NCI-H1694 treated with DMSO at 0.1 percent for 48 hours (cell line): ENCODE results near the gene GTF3C1.

ENCODE experiments used
- DNase-seq: peaks from one replicate; lab custom pipeline; 2025; lab: John Stamatoyannopoulos, UW

The GTF3C1 gene

DNA sequence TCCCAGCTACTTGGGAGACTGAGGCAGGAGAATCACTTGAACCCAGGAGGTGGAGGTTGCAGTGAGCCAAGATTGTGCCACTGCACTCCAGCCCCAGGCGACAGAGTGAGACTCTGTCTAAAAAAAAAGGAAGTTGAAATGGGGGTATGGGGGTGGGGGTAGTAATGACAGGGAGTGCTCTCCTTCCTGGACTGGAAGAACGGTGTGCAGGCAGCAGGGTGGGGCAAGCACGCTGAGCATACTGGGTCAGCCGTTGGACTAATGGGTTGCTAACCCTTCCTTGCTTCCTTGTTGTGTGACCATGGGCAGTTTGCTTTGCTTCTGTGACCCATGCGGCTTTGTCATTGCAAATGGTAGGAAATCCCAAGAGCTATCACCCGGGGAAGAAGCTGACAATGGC lies 16.7 kb upstream of the GTF3C1 start:
- no peak for DNase-seq

DNA sequence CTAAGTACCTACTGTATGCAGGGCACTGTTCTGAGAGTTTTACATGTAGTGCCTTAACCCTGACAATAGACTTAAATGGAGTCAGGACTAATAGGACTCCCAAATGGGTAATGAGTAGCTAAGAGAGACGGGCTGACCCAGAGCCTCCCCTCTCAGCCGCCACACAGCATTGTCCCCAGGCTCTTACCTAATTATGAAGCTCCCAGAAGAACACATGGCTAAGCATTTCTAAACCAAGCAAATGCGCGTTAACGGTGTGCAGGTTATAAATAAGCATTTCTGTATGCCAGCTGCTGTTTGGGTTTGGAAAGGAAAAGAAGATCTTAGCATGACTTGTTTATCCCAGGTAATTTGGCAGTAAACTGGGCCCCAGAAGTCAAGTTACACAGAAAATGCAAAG lies 14.5 kb upstream of the GTF3C1 start:
- no peak for DNase-seq

DNA sequence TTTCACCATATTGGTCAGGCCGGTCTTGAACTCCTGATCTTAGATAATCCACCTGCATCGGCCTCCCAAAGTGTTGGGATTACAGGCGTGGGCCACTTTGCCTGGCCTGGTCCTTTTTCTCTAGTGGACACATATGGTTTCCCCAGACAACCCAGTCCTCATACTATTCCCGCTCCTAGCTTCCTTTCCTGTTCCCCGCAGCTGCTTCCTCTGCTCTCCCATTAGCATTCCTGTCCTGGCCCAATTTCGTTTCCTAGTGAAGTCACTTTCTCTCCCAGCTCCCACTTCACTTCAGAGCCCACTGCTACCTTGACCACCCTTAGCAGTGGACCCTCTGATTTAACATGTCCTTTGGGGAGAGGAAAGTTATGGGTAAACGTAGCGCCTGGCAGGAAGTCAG lies 11.5 kb upstream of the GTF3C1 start:
- DNase-seq = no peak

DNA sequence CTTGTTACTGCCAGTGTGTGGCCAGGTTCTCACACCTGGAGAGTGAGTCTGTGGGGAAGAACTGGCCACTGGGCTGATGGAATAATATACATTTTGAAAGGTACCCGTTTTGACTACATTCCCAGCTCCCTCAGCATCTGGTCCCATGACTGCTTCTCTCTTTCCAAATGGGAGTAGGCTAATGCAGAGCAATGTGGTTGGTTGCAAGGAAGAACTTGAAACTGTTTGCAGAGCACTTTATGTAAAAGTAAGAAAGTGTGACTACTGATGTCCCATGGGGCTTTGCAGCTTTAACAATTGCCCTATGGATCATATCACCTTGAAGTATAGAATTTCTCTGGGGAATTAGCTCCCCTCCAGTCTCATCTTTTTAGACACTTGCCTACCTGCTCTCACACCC lies 9.2 kb upstream of the GTF3C1 start:
- no peak for DNase-seq

DNA sequence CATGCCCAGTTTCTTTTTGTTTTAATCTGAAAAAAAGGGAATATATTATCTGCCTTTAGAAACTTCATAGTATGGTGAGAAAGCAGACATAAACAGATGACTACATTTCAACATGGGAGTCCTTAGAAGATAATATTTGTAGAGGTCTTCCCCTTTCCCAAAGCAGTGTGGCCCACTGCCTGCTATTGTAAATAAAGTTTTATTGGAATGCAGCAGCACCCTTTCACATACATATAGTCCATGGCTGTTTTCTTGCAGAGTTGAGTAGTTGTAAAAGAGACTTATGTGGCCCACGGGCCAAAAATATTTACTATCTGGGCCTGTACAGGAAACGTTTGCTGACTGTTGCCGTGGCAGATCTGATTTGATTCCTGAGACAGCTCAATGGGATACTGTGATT lies 8.7 kb upstream of the GTF3C1 start:
- no peak for DNase-seq

DNA sequence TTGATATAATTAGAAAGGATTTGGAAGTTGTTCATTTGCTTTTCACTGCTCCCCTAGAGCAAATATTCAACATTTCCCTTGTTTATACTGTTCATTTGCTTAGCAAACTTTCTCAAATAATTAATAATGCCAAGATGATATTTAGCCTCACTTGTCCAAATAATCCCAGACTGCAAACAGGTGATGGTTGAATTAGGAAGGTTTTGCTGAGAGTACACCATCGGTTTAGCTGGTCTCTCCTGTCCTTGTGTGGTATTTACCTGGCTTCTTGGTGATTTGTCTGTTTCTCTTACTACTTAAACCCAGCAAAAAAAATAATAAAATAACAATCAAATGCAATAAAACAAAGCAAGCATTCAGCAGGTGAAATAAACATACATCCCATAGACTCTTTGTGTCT lies 6.8 kb upstream of the GTF3C1 start:
- DNase-seq = no peak

DNA sequence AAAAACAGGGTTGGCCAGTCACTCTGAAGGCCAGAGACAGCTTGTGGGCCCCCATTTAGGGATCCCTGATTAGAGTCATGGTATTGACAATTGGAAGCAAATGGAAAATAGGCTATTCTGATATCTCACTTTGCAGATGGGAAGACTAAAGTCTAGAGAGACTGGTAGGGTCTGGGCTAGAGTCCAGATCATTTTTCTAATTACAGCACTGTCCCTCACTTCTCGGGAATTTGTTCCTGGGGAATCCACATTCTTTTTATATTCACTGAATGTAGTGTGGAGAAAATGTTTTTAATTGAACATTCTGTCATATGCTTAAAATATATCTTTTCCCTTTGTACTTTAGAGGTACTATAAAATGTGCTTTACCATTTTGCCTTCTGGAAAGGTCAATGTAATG lies 1.3 kb upstream of the GTF3C1 start:
- no peak for DNase-seq

DNA sequence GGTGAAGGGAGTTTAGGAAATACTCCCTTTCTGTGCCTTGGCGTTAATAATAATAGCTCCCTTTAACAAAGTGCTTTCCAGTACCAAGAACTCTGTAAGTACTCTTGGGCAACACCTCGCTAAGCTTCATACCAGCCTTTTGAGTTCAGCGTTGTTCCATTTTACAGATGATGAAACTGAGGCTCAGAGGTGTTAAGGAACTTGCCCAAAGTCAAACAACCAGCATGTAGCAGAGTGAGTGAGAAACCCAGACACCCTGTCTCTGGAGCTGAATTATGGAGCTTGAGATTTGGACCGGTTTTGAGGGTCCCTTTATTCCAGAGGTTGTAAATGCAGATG lies 838 bp upstream of the GTF3C1 start:
- DNase-seq = no peak

DNA sequence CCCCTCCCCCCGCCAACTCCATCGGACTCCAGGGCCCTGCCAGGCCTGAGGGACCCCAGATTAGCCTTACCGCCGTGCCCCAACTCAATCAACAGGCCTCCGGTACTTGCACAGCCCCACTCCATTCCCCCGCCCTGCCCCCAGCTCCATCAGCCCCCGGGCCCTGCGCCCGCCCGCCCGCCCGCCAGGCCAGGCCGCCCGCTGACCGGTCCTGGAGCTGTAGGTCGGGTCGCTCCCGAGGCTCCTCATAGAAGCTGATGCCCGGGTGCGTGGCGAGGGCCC lies 308 bp downstream of the GTF3C1 start:
- no peak for DNase-seq

DNA sequence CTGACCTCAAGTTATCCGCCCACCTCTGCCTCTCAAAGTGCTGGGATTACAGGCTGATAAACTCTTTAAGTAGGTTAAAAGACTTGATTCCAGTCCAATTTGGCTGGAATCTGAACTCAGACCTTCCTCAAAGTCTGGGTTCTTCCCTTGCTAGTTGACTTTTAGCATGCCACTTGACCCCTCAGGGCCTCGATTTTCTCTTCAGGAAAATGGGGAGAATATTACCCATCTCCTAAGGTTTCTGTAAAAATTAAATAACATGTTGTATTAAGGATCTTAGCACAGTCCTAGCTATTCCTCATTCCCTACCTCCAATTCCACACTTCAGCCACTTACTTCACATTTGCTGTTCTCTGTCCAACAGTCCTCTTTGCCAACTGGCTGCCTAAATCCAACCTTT lies 1.9 kb downstream of the GTF3C1 start:
- DNase-seq = no peak

DNA sequence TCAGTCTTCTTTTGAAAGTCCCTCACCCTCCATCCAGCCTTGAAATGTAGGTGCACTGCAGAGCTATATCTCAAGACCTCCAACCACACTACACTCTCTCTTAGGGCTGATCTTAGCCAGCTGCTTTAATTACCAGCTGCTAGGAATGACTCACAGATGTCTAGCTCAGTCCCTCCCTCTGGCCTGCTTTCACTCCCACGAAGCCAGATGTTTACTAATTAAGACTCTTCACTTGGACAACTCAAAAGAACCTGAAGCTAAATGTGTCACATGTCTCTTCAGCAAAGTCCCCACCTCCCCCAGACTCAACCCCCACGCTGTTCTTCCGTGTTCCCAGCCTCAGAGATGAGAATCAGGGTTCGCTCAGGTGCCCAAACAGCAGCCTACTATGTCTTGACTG lies 2.6 kb downstream of the GTF3C1 start:
- DNase-seq = no peak

DNA sequence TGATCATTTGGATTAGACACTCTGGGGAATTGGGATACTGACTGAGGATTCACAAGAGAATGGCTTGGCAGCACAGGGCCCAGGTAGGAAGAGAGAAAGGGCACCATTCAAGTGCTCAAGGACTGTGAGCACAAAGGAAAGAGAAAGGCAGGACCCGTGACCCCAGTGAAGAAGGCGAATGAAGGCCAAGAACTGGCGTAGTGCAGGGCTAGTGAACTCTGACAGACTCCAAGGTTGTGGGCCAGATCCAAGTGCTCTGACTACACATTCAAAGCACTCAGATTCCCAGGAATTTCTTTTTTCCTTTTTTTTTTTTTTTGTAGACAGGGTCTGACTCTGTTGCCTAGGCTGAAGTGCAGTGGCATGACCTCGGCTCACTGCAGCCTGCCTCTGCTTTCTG lies 5.0 kb downstream of the GTF3C1 start:
- DNase-seq = no peak

DNA sequence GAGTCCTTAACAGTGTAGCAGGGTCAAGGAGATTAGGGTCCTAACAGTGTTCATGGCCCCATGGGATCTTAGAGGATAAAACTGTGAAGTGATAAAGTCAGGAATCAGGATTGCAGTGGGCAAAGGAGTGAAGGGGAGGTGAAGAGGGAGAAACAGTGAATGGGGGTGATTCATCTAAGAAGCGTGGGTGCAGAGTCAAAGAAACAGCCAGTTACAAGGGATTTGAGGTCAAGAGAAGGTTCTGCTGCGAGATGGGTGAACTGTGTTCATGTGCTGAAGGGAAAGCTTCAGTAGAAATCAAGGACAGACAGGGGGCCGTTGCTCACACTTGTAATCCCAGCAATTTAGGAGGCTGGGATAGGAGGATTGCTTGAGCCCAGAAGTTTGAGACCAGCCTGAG lies 5.9 kb downstream of the GTF3C1 start:
- DNase-seq = no peak

DNA sequence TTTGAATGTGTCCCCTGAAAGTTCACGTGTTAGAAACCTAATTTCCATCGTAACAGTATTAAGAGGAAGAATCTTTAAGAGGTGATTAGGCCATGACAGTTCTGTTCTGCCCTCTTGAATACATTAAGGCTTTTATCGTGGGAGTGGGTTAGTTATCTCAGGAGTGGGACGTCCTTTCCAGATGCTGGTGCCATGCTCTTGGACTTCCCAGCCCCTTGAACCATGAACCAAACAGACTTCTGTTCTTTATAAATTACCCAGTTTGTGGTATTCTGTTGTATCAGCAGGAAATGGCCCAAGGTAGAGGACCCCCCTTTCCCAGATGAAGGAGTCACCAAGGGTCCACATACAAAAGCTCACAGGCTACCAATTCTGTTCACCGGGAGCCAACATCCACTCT lies 10.1 kb downstream of the GTF3C1 start:
- DNase-seq = no peak

DNA sequence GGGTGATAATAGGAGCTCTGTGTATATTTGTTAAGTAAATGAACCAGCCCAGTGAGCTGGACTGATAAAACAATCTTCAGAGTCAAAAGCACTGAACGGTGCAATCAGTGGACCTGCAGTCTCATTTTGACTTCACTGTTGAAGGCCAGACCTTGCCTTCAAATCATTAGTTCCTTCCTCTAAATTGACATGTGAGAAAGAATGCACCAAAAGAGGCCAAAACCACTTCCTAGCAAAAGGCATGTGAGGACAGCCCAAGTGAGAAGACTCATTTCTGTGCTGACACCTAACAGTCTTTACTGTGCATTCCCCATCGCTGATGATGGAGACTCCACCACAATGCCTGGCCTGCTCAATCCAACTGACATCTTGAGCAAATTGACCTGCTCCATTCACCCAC lies 10.6 kb downstream of the GTF3C1 start:
- DNase-seq = no peak

DNA sequence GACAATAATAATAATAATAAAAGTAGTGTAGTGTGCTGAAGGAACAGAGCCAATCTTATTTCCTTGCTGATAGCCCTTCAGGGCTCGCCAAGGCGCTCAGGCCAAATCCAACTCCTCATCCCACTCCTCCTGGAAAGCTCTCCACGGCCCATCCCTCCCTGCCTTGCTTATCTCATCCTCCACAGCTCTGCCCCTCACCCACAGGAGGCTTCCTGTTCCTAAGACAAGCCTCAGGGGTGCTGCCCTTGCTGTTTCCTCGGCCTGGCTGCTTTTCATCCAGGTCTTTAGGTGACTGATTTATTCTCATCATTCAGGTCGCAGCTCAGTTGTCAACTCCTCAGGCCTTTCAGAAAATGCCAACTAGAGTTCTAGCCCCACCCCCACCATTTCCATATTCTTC lies 11.2 kb downstream of the GTF3C1 start:
- DNase-seq = no peak

DNA sequence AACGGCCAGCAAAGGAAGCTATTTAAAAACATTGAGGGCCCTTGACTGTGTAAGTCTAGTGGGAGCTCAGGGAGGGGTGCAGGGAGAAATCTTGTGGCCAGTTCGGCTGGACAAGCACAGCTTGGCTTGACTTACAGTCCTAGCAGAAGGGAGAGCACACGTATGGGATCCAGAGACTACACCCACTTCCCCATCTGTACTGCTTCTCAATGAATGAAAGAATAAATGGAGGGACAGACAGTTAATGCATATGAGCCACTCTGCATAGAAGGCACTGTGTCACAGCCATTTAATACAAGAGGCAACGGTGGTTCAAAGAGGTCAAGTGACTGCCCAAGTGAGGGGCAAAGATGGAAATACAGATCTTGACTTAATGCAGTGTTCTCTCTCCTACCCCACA lies 15.5 kb downstream of the GTF3C1 start:
- no peak for DNase-seq

DNA sequence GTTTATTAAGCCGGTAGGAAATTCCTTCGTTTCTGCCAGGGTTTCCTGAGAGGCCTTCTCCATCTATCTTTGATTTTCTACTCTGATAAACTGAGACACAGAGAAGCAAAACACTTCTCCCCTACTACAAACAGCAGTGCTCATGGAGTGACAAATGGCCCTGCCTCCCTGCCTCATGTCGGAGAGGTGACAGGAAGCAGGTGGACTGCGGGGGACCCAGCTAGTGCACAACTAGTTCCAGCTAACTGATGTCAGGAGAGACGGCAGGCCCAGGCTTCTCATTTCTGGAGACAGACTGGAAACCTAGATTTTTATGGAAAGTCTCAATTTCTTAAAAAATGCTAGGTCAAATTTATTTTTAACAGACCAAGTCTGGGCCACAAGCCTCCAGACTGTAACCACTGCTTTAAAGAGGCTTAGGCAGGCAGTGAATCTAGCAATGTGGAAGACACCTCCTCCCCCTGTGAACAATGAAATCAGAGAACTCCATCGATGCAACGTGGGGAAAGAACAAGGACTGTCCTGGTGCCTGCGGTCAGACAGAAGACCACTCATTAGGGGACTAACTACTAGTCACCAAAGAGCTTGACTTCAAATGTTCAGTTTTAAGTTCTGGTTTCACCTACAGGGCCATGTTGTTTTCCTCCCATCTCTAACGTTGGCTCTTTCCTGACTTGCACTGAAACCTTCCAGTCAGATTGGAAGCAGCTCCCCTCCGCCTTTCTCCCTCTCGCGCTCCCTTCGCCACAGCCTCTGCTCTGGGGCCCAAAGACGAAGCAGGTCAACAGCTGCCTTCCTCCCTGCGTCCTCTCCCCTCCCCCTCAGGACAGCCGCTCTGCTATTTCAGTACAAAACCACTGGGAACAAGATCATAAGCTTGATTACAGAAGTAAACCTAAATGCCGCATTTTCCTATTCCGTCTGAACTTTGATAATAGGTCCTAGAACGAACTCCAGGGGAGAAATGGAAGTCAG lies 17.6 kb downstream of the GTF3C1 start:
- DNase-seq = no peak

DNA sequence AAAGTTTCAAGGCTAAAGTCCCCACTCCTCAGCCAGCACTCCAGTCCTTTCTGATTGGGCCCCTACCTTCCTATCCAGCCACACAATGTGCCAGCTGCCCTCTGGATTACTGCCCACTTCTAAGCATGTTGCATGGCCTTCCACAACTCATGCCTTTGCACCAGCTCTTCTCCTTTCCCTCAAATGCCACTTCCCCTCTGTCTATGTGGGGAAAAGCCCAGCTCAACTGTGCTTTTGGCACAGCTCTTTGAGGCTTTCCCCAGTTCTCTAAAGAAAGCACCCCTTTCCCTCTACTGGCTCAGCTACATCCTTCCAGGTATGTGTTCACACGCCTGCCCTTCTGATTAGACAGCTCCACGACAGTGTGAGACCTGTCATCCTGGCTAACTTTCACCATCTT lies 18.5 kb downstream of the GTF3C1 start:
- DNase-seq = no peak

DNA sequence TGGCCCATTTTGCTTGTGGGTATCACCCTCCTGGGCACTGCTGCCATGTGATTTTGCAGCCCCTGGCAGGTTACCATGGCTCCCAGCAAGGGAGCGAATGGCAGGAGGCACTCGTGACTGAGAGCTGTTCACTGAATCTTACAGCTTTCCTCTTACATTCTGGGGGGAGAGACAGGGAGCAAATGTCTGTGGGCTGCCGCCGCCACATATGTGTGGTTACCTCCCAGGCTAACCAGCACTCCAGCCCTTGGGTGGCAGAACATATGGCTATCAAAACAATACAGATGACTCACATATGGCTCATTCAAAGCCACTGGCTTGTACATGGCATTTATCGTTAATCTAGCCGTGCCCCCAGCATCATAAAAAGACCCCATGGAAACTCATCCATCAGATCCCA lies 19.8 kb downstream of the GTF3C1 start:
- peak; percentile 86 for DNase-seq

DNA sequence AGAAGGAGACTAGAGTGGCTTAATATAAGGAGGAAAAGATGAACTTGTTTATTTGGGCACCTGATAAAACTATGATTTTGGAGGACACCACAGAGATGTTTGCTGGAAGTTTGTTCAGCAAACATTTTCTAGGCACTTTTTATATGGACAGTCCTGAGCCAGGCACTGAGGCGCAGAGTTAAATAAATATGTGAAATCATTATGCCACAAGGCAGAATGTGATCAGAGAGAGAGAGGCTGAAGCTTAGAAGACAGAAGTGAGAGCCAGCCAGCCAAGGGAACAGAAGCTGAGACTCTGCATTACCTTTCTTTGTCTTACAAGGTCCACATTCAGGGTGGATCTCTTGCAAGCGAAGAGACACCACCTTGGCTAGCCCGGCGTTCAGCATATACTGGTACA lies 21.4 kb downstream of the GTF3C1 start:
- DNase-seq = no peak

DNA sequence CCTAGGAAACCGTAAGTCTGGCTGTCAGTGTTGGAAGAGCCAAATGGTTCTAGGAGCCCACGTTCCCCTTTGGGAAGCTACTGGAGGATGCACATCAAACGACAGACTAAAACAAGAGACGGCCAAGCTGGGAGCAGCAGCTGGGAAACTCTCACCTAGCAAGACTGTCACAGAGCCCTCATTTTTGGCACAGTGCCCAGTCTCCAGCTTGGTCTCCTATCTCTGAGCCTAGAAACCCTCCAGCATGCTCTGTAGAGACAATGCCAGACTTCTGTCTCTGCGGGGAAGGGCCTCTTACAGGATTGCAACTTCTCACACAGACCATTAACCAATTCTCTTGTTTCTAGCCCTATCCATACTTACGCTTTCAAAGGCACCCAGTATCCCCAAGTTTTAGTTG lies 23.5 kb downstream of the GTF3C1 start:
- peak; percentile 88 for DNase-seq

DNA sequence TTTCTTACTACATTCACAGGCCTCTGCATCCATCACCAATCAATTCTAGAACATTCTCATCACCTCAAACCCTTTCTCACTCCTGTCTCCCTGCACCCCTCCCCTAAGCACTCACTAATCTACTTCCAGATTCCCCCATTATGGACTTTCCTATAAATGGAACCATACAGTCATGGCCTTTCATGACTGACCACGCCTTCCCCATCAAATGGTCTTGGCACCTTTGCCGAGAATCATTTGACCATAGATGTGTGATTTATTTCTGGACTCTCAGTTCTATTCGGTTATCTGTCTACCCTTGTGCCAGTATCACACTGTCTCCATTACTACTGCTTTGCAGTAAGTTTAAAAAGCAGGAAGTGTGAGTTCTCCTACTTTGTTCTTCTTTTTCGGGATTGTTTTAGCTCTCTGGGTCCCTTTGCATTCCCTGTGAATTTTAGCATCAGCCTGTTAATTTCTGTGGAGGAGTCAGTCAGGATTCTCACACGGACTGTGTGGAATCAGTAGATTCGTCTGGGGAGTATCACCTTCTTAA lies 27.5 kb downstream of the GTF3C1 start:
- DNase-seq = no peak

DNA sequence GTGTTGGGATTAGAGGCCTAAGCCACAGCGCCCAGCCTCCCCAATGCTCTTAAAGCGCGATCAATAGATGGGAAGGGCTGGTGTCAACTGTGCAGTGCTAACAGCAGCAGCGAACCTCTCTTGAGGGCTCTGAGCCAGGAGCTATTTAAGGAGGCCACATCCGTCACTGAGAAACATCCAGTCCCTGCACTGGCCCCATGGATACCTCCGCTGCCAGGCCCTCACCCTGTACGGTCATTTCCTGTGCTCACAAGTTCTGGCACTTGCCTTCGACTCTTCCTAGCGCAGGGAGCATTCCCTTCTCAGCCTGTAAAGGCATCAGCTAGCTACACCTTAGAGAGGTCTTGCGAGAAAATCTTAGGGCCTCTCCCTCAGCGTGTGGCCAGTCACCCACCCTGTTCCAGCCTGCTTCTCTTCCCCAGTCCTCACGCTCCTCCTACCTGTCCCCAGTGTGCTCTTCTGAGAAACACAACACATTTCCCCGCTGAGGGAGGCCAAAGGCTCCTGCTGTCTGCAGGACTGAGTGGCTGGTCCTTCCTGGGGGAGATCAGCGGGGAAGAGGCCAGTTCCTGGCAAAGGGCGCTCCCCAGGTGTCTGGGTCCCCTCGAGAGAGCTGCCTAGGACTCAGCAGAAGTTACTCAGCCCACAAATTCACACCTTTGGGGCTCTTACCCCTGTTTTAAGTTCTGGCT lies 28.6 kb downstream of the GTF3C1 start:
- DNase-seq = no peak
